Measurements from ENCODE around the gene ZNF710.

DNA sequence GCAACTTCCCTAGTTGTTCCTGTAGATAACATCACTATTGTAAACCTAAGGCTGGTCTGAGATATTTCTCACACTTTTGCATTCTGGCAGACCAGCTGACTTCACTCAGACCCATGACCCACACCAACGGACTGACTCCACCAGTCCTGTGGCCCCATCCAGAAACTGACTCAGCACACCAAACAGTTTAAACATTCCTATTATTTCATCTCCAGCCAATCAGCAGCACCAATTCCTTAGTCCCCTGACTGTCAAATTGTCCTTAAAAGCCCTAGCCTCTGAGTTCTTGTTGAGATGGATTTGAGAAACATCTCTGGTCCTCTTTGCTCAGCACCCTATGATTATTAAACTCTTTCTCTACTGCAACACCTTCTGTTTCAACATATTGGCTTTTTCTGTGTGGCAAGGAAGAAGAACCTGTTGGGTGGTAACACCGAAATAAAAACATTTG, 113.4 kb downstream of the ZNF710 start:
- TF ChIP-seq, protein P1, sequence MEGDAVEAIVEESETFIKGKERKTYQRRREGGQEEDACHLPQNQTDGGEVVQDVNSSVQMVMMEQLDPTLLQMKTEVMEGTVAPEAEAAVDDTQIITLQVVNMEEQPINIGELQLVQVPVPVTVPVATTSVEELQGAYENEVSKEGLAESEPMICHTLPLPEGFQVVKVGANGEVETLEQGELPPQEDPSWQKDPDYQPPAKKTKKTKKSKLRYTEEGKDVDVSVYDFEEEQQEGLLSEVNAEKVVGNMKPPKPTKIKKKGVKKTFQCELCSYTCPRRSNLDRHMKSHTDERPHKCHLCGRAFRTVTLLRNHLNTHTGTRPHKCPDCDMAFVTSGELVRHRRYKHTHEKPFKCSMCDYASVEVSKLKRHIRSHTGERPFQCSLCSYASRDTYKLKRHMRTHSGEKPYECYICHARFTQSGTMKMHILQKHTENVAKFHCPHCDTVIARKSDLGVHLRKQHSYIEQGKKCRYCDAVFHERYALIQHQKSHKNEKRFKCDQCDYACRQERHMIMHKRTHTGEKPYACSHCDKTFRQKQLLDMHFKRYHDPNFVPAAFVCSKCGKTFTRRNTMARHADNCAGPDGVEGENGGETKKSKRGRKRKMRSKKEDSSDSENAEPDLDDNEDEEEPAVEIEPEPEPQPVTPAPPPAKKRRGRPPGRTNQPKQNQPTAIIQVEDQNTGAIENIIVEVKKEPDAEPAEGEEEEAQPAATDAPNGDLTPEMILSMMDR (IDR thresholded peaks at IDR 0.05) = no peak
- no peak for TF ChIP-seq POLR2A (IDR thresholded peaks at IDR 0.05)

Data from testis (tissue), 2 donors.